GM21825 (cell line): ENCODE results near the gene ATF6.

ENCODE experiments used
- ATAC-seq: cut with Tn5 transposase; IDR thresholded peaks from one replicate; pipeline ENCODE4 v1.9.1; 2021; ENCODE audit warnings: mild to moderate bottlenecking, moderate library complexity; ENCODE audit not compliant: unreplicated experiment

The ATF6 gene

DNA sequence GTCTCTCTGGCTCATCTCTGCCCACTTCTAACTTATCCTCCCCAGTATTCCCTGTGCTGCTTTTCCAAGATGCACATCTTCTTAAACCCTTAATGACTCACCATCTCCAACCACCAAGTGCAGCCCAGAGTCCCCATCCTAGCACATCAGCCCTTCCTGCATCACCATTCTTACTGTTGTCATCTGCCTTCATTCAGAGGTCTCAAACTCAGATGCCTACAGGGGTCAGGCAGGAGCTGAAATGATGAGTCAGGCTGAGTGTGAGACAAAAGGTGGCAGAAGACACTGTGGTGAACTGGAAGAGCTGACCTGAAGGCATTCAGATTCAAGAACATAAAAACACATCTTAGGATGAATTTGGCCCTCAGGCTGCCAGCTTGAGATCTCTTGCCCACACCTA lies 223.0 kb downstream of the ATF6 start:
- no peak for ATAC-seq

DNA sequence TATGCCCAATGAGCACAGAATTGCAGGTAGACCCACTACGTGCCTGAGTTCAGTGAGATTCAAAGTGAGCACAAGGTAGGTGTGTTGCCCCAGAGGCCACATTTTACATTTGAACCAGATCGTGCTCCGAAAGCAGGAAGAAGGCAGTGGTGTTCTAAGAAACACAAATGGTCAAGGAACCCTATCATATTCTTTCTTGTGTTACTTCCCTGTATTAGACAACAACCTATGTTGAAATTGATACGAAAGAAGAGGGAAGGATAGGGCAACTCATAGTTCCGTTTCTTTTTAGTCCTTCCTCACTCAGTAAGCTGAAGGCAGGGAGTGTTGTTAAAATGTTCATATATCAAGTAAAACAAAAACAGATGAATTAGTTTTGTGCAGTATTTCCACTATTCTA lies 223.7 kb downstream of the ATF6 start:
- ATAC-seq = no peak

- no peak for ATAC-seq
These were observed 227.5 kb downstream of the ATF6 start for GRCh38 chr1:161993576-161993975.

GRCh38 chr1:161994175-161994668 lies 228.1 kb downstream of the ATF6 start:
- no peak for ATAC-seq

DNA sequence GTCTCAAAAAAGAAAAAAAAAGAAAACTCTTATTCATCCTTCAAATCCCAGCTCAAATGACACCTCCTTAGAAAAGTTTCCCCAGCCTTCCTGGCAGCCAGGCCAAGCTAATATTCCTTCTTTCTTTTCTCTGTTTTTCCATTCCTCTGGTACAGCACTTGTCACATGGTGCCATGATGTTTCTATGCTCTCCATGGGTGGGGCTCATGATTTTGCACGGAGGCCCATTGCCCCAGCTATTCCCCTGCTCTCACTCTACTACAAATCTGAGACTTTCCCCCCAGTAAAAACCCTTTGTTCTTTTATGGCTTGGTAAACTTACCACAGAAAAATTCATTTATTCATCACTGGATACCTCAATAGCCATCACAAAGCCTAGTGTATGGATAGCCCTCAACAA lies 231.0 kb downstream of the ATF6 start:
- ATAC-seq = no peak

GRCh38 chr1:161998811-161999210 lies 232.7 kb downstream of the ATF6 start:
- ATAC-seq = no peak

DNA sequence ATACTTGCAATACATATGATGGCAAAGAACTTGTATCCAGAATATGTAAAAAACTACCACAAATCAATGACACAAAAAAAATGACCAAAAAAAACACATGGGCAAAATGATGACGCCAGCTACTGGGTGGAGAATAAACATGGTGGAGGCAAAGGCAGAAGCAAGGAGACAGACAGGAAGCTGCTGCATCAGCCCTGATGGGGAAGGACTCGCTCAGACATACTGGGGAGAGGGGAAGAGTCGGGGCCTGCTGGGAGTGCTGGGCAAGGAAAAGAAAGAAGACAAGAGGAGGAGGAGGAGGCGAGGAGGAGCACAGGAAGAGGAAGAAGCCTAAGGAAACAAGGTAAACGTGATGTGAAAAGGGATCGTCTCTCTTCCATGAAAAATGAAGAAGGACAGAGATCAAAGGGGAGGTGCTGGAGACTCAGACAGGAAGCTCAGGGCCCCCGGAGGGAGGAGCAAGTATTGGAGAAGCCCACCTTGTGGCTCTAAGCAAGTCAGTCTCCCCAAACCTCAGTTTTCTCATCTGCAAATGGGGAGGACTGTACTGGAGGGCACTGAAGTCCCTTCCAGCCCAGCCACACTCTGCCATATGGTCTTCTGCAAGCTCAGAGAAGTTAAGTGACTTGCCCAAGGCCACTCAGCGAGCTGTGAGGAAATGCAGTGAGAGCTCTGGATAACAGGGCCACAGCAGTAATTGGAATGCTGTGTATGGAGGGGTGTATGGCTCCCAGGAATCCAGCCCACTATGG lies 233.4 kb downstream of the ATF6 start:
- ATAC-seq = no peak

- no peak for ATAC-seq
These were observed 233.9 kb downstream of the ATF6 start for GRCh38 chr1:162000053-162000420.

DNA sequence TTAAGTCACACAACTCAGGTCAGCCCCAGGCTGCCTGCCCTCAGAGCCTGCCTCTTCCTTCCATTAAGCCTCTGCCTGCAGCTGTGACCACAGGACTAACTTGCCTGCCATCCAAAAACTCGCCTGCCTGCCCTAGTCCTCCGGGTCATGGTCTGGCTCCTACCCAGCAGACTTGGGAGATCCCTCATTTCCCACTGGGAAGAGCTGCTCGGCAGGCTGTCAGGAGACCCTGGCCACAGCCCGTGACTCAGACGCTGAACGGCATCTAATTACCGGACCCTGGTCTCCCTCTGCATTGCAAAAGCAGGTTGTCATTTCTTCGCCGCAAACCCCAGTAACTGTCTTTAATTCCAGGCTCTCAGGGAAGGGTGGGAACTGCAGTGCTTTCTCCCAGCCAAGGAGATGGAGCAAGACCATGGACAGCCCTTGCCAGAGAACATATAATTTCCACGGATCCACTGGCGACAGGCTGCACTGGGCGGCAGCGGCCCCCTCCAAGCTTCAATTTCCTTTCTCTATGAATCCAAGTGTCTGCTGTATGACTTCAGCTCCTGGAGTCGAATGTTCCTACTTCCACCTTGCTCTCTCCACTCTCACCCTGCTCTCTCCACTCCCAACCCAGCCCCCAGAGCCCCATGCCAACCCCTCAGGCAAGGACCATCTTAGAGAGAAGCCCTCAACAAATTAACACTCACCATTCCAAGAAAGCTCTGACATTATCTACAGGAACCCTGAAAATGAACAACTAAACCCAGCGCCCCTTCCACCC lies 237.1 kb downstream of the ATF6 start:
- ATAC-seq = no peak

GRCh38 chr1:162003830-162004215 lies 237.7 kb downstream of the ATF6 start:
- ATAC-seq = no peak

GRCh38 chr1:162004441-162004950 lies 238.4 kb downstream of the ATF6 start:
- no peak for ATAC-seq

DNA sequence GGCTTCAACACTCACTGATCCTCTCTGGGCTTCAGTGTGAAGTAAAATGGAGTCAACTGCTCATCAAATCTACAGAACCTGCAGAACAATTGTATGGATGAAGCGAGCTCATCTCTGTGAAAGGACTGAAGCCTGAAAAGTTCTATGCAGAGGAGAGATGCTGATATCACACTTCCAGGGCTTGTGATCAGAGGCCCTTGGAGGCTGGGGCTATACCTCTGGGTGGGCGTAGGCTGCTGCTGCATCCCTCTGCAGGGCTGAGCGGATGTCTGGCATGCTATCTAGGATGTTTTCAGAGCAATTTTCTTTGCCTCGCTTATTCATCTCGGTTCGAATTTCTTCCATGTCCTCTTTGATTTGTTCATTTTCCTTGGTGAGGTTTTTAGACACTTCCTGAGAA lies 240.0 kb downstream of the ATF6 start:
- ATAC-seq = no peak

GRCh38 chr1:162007466-162007865 lies 241.3 kb downstream of the ATF6 start:
- no peak for ATAC-seq

DNA sequence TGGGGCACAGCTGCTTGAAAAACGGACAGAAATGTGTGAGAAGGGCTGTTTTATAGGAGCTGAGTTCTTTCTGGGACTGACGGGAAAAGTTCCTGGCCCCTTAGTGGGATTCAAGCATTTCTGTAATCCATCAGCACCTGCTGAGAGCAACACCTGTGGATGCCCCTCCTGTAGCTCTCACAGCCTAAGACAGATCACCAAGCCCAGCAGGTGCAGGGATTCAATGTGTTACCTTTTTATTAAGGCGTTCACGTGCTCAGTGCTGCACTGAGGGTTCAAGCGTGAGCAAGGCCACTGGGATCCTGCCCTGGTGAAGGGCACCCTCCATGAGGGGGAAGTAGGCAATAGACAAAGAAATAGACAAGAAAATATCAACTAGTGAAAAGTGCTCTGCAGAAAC lies 242.7 kb downstream of the ATF6 start:
- no peak for ATAC-seq

DNA sequence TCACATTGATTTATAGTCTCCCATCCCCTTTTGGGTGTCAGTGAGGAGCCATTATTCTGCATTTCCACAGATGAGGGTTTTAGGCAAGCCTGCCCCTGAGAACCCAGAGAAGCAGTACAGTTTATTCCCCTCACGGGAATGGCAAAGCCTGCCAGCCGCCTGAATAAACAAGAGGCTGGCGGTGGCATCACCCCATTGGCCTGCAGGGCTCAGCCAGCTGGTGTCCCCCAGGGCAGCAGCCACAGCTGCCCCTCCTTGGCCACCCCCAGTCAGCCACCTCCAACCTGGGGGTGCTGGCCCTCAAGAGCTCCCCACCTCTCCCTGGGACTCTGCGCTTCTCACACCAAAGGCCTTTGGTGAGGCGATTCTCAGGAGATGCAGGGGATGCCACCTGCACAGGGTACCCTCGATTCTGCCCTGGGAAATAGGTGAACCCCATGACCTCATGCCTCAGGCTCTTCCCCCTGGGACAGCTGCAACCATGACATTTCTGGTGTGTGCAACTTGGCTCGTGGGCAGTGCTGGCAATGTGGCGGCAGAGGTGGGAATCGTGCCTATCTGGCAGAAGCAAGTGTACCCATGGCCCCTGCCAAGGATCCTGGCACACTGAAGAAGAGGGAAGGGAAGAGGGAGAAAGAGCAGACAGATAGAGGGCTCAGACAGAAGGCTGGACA lies 243.5 kb downstream of the ATF6 start:
- no peak for ATAC-seq

DNA sequence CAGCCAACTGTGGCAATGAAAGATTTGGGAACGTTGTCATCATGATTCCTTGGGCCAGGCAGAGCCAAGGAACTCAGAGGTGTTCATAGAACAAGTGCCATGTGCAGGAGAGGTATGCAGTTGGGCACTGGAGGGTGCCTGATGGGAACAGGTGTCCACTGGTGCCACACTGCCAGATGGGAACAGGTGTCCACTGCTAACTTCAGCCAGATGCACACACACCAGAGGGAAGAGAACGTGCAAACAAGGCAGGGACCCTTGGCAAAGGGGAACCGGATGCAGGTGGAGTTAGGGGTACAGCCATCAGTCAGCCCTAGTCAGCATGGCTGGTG lies 244.0 kb downstream of the ATF6 start:
- ATAC-seq = no peak

- no peak for ATAC-seq
These were observed 245.4 kb downstream of the ATF6 start for GRCh38 chr1:162011337-162012012.

DNA sequence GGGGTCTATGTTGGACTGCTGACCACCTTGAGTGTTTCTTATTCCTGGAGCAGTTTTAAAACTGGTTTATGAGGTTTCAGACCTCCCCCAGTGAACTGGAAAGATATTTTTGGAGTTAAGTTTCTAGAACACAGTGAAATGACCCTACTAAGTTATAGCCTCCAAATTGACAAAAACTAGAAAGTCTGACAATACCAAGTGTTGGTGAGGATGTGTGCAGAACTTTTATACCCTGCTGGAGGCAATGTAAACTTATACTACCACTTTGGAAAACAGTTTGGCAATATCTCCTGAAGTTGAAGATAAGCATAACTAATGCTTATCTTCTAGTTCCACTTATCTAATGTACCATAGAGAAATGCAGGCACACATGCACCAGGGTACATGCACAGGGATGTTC lies 247.2 kb downstream of the ATF6 start:
- ATAC-seq = no peak
